Ishikawa (cell line): ENCODE results near the gene TRIM9.

Experiments
- CEBPB ChIP-seq: IDR thresholded peaks from 2 replicates; pipeline ENCODE4 v1.6.1; 2012
- CREB1 ChIP-seq: IDR thresholded peaks from 2 replicates; pipeline ENCODE4 v1.6.1; 2012; ENCODE audit warnings: low read depth
- EGR1 ChIP-seq: IDR thresholded peaks from 2 replicates; pipeline ENCODE4 v1.6.1; 2012
- EP300 ChIP-seq: IDR thresholded peaks from 2 replicates; pipeline ENCODE4 v1.6.1; 2012; ENCODE audit warnings: borderline replicate concordance
- FOXM1 ChIP-seq: IDR thresholded peaks from 2 replicates; pipeline ENCODE4 v1.6.1; 2012; ENCODE audit warnings: low read depth, borderline replicate concordance
- NFIC ChIP-seq: IDR thresholded peaks from 2 replicates; pipeline ENCODE4 v1.6.1; 2012
- RAD21 ChIP-seq: IDR thresholded peaks from 2 replicates; pipeline ENCODE4 v1.6.1; 2012; ENCODE audit warnings: low read depth
- TAF1 ChIP-seq: IDR thresholded peaks from 2 replicates; pipeline ENCODE4 v1.6.1; 2012; ENCODE audit warnings: low read depth, mild to moderate bottlenecking
- TCF12 ChIP-seq: IDR thresholded peaks from 2 replicates; pipeline ENCODE4 v1.6.1; 2012; ENCODE audit warnings: low read depth
- TEAD4 ChIP-seq: IDR thresholded peaks from 2 replicates; pipeline ENCODE4 v1.6.1; 2012
- YY1 ChIP-seq: IDR thresholded peaks from 2 replicates; pipeline ENCODE4 v1.6.1; 2012; ENCODE audit warnings: low read depth
- ZBTB7A ChIP-seq: IDR thresholded peaks from 2 replicates; pipeline ENCODE4 v1.6.1; 2012; ENCODE audit warnings: low read depth
- TF ChIP-seq, protein P1 (sequence below): IDR thresholded peaks from 2 replicates; pipeline ENCODE4 v1.6.1; 2012; ENCODE audit warnings: low read depth, mild to moderate bottlenecking
- TF ChIP-seq, protein P2 (sequence below): IDR thresholded peaks from 2 replicates; pipeline ENCODE4 v1.6.1; 2012
- TF ChIP-seq, protein P3 (sequence below): IDR thresholded peaks from 2 replicates; pipeline ENCODE4 v1.6.1; 2012

Gene TRIM9

DNA sequence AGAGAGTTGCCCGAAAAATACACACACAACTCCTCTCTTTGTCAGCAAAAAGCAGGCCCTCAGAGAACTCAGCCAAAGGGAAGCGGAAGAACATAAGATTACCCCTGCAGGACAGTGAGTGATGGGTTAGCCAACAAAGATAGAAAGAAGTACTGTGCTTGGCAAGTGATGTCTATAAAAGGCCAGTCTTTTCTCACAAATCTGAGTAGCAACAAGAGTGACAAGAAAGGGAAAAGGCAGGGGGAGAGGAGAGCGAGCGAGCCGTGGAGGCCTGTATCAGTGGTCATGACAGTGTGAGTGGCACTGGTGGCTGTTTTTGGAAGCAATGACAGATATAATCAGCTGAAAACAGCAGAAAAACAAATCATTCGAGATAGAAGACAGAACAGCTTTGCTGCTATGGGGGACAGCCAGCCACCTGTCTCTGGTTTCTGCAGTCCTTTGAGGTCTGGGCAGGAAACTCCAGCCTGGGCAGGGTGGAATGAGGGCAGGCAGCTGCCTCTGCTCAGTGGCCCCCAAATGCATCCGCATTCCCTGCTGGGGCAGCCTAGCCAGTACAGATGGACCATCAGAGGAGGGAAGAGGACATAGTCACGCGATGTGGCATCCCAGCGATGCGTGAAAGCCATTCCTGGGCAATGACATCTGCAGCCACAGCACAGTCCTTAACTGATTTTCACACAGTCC, 74.7 kb downstream of the TRIM9 start:
- TF ChIP-seq EP300 (no peak), FOXM1 (no peak), YY1 (no peak), TCF12 (no peak), TAF1 (no peak), RAD21 (no peak), CEBPB (no peak), EGR1 (no peak), NFIC (no peak), TEAD4 (no peak), ZBTB7A (no peak)
- TF ChIP-seq, protein P1, sequence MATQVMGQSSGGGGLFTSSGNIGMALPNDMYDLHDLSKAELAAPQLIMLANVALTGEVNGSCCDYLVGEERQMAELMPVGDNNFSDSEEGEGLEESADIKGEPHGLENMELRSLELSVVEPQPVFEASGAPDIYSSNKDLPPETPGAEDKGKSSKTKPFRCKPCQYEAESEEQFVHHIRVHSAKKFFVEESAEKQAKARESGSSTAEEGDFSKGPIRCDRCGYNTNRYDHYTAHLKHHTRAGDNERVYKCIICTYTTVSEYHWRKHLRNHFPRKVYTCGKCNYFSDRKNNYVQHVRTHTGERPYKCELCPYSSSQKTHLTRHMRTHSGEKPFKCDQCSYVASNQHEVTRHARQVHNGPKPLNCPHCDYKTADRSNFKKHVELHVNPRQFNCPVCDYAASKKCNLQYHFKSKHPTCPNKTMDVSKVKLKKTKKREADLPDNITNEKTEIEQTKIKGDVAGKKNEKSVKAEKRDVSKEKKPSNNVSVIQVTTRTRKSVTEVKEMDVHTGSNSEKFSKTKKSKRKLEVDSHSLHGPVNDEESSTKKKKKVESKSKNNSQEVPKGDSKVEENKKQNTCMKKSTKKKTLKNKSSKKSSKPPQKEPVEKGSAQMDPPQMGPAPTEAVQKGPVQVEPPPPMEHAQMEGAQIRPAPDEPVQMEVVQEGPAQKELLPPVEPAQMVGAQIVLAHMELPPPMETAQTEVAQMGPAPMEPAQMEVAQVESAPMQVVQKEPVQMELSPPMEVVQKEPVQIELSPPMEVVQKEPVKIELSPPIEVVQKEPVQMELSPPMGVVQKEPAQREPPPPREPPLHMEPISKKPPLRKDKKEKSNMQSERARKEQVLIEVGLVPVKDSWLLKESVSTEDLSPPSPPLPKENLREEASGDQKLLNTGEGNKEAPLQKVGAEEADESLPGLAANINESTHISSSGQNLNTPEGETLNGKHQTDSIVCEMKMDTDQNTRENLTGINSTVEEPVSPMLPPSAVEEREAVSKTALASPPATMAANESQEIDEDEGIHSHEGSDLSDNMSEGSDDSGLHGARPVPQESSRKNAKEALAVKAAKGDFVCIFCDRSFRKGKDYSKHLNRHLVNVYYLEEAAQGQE, result no peak
- TF ChIP-seq, protein P2, sequence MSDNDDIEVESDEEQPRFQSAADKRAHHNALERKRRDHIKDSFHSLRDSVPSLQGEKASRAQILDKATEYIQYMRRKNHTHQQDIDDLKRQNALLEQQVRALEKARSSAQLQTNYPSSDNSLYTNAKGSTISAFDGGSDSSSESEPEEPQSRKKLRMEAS, result no peak
- TF ChIP-seq, protein P3, sequence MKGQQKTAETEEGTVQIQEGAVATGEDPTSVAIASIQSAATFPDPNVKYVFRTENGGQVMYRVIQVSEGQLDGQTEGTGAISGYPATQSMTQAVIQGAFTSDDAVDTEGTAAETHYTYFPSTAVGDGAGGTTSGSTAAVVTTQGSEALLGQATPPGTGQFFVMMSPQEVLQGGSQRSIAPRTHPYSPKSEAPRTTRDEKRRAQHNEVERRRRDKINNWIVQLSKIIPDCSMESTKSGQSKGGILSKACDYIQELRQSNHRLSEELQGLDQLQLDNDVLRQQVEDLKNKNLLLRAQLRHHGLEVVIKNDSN, result no peak

DNA sequence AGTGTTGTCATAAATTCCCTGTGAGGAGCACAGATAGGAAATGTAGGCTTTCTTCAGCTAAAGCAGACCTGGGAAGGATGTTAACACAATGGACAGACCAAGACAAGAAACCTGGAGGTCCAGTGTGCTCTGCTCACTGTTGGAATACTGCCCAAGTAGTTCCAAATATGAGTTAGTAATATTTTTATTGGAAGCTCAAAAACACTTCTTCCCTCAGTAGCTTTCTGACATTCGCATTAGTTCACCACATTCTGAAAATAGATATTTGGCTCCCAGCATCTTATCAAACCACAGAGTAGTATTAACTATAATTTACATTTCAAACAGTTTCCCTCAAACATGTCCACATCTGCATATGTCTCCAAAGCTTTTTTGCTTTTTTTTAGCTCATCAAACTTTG, 75.8 kb downstream of the TRIM9 start:
- no peak for TF ChIP-seq CEBPB
- TF ChIP-seq ZBTB7A, result no peak
- TF ChIP-seq EGR1, result no peak

DNA sequence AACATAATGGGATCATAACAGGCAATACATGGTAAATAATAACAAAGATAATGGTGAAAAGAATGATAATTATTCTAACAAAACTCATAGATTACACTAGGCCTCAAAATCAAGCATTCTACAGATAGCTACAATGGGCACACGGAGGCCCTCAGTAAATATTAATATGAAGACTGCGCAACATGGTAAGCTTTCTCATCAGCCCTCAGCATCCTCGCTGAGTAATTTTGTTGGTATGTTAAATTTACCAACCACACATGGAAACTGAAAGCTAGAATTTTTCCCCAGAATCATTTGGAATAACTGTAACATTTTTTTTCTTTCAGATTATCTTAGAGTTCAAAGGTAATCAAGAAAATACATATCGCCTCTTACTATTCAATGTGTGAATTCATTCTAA, 76.4 kb downstream of the TRIM9 start:
- TF ChIP-seq EGR1 (no peak), ZBTB7A (no peak), TAF1 (no peak), CEBPB (no peak), EP300 (no peak), RAD21 (no peak), YY1 (no peak), TCF12 (no peak), CREB1 (no peak), NFIC (no peak), TEAD4 (no peak), FOXM1 (no peak)
- TF ChIP-seq, protein P2, result no peak
- TF ChIP-seq, protein P3, result no peak
- TF ChIP-seq, protein P1, result no peak

DNA sequence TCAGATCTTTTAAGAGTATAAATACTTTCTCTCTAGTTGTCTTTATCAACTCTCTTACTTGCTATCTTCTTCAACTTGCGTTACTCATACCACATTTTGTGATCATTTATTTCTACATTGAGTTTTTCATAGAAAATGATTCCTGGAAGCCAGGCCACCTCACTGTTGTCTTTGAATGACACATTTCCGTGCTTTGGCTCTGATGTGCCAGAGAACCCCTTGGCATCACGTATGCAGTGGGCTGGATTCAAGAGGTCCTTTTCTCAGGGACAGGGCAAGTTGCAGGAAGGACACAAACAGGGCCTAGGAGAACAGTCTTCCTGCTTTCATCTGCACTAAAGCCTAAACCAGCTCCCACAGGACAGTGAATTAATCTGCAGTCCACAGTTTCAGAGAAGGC, 80.3 kb downstream of the TRIM9 start:
- TF ChIP-seq TAF1 (no peak), NFIC (no peak), TEAD4 (no peak), TCF12 (no peak), CREB1 (no peak), EP300 (no peak), RAD21 (no peak)
- TF ChIP-seq, protein P1, result no peak

DNA sequence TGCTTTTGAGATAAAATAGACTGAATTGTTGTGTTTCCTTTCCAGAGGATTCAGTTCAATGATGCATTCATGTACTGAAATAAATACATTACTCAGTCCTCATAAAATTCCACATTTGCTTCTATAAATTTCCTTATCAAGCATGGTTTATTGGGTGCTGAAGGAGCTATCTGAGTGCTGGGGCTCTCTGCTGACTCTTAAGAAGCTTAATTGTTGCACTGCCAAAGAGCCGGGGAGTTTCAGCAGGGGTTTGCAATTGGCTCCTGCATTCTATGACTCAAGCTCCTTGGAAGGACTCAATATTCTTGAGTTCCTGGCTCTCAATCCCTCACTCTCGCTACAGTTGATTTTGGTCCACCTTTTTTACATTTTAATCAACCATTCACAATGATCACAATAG, 80.8 kb downstream of the TRIM9 start:
- TF ChIP-seq TCF12, result no peak
- no peak for TF ChIP-seq YY1
- TF ChIP-seq CEBPB, result no peak
- no peak for TF ChIP-seq RAD21
- TF ChIP-seq FOXM1, result no peak
- TF ChIP-seq, protein P3, result no peak
- no peak for TF ChIP-seq NFIC
- no peak for TF ChIP-seq TEAD4
- TF ChIP-seq, protein P1, result no peak
- TF ChIP-seq TAF1, result no peak
- TF ChIP-seq EGR1, result no peak
- no peak for TF ChIP-seq ZBTB7A
